Gastroesophageal sphincter (tissue), 3 donors: ENCODE measurements around the gene BST1.

Experiments
- CTCF ChIP-seq, 4 experiments: fragments of 200-600 bp in 2 of 4; fragments of 450-650 bp in 2 of 4; sonication (generic) in 1 of 4; IDR thresholded peaks; one replicate each; pipeline ENCODE4 v1.5.1; 2017 to 2019; ENCODE audit warnings: antibody characterized with exemption in 4 of 4, mild to moderate bottlenecking in 2 of 4, moderate library complexity in 2 of 4
- EP300 ChIP-seq: sonication (generic); formaldehyde crosslinking; IDR thresholded peaks from one replicate; pipeline ENCODE4 v1.6.1; 2017; ENCODE audit warnings: antibody characterized with exemption, mild to moderate bottlenecking
- POLR2A ChIP-seq, 2 donors: fragments of 450-650 bp; IDR thresholded peaks; one replicate each; pipeline ENCODE4 v1.6.1; 2017; ENCODE audit warnings: antibody characterized with exemption in 2 of 2, mild to moderate bottlenecking in 2 of 2, moderate library complexity in 1 of 2
- POLR2AphosphoS5 ChIP-seq: sonication (generic); formaldehyde crosslinking; IDR thresholded peaks from one replicate; pipeline ENCODE4 v1.6.1; 2017; ENCODE audit warnings: antibody characterized with exemption

GRCh38 chr4:15682242-15683142 is 20.4 kb upstream of the BST1 start:
- no peak for TF ChIP-seq CTCF (IDR thresholded peaks at IDR 0.05)
- TF ChIP-seq EP300, result no peak
- TF ChIP-seq POLR2AphosphoS5, result no peak
- TF ChIP-seq POLR2A (IDR thresholded peaks at IDR 0.05), result no peak
